ENCODE measurements around the gene CLEC9A. TPM values are rescaled to one million over a fixed set of nuclear protein-coding genes. Genes with fewer than 3 reads are reported as not detected.

The CLEC9A gene
- polyA plus RNA-seq, 1 experiment, result not detected

GRCh38 chr12:10069099-10069498 is 38.6 kb downstream of the CLEC9A start:
- H3K4me3 ChIP-seq (ENCODE audit: low read depth, low read length), result no peak overlapping the region
- TF ChIP-seq CTCF (IDR thresholded peaks at IDR 0.05; ENCODE audit: insufficient read depth, low read depth, low read length), result no peak
- H3K36me3 ChIP-seq (ENCODE audit: control insufficient read depth, insufficient read depth, low read length), result no peaks in the 10 kb centered on the region
- peak; percentile 62 for DNase-seq (ENCODE audit: low read depth)
- CTCF ChIA-PET, result interaction anchor here (0.6 to 1.6 kb wide), 3 partner anchors 59 to 84 kb away, joined by 3 to 5 read pairs (median 3); no protein-coding TSS in a partner anchor
- POLR2A ChIA-PET, result interaction anchor here (0.6 to 0.7 kb wide), 2 partner anchors 143 to 150 kb away, joined by 3 to 4 read pairs; no protein-coding TSS in a partner anchor
- H3K27me3 ChIP-seq (ENCODE audit: control insufficient read depth, insufficient read depth, low read length), result no peaks in the 10 kb centered on the region

- Histone ChIP-seq H3K36me3 (ENCODE audit: control insufficient read depth, insufficient read depth, low read length) (no peaks in the 10 kb centered on the region), H3K4me3 (ENCODE audit: low read depth, low read length) (no peak overlapping the region), H3K27me3 (ENCODE audit: control insufficient read depth, insufficient read depth, low read length) (no peaks in the 10 kb centered on the region)
- CTCF ChIA-PET, result interaction anchor here (1.4 kb wide), 1 partner anchor 69 kb away, joined by 5 read pairs; no protein-coding TSS in a partner anchor
- no peak for TF ChIP-seq CTCF (IDR thresholded peaks at IDR 0.05; ENCODE audit: insufficient read depth, low read depth, low read length)
- DNase-seq (ENCODE audit: low read depth), result no peak
- POLR2A ChIA-PET, result no interaction called here
These were observed 39.5 kb downstream of the CLEC9A start for GRCh38 chr12:10069976-10070375.

- no peak for TF ChIP-seq CTCF (IDR thresholded peaks at IDR 0.05; ENCODE audit: insufficient read depth, low read depth, low read length)
- Histone ChIP-seq H3K27me3 (ENCODE audit: control insufficient read depth, insufficient read depth, low read length) (no peaks in the 10 kb centered on the region), H3K36me3 (ENCODE audit: control insufficient read depth, insufficient read depth, low read length) (no peaks in the 10 kb centered on the region), H3K4me3 (ENCODE audit: low read depth, low read length) (no peak overlapping the region)
- CTCF ChIA-PET, result no interaction called here
- POLR2A ChIA-PET, result no interaction called here
- no peak for DNase-seq (ENCODE audit: low read depth)
These were observed 39.9 kb downstream of the CLEC9A start for GRCh38 chr12:10070380-10070779.

- ChIA-PET CTCF (no interaction called here), POLR2A (no interaction called here)
- Histone ChIP-seq H3K4me3 (ENCODE audit: low read depth, low read length) (no peak overlapping the region), H3K36me3 (ENCODE audit: control insufficient read depth, insufficient read depth, low read length) (no peaks in the 10 kb centered on the region), H3K27me3 (ENCODE audit: control insufficient read depth, insufficient read depth, low read length) (no peaks in the 10 kb centered on the region)
- no peak for TF ChIP-seq CTCF (IDR thresholded peaks at IDR 0.05; ENCODE audit: insufficient read depth, low read depth, low read length)
- no peak for DNase-seq (ENCODE audit: low read depth)
These were observed 41.6 kb downstream of the CLEC9A start for GRCh38 chr12:10072131-10072530.

- ChIA-PET CTCF (no interaction called here), POLR2A (no interaction called here)
- TF ChIP-seq CTCF (IDR thresholded peaks at IDR 0.05; ENCODE audit: insufficient read depth, low read depth, low read length), result no peak
- DNase-seq (ENCODE audit: low read depth), result no peak
- Histone ChIP-seq H3K4me3 (ENCODE audit: low read depth, low read length) (no peak overlapping the region), H3K27me3 (ENCODE audit: control insufficient read depth, insufficient read depth, low read length) (no peaks in the 10 kb centered on the region), H3K36me3 (ENCODE audit: control insufficient read depth, insufficient read depth, low read length) (no peaks in the 10 kb centered on the region)
These were observed 42.8 kb downstream of the CLEC9A start for GRCh38 chr12:10073261-10073660.

Measured in BJ (cell line).